GM12801 (cell line): ENCODE data around the gene AQR.

Experiments
- CTCF ChIP-seq: IDR thresholded peaks from one replicate; pipeline ENCODE4 v1.5.1; 2011; ENCODE audit warnings: control low read depth; ENCODE audit not compliant: insufficient read length; ENCODE audit errors: extremely low read depth

Gene AQR

DNA sequence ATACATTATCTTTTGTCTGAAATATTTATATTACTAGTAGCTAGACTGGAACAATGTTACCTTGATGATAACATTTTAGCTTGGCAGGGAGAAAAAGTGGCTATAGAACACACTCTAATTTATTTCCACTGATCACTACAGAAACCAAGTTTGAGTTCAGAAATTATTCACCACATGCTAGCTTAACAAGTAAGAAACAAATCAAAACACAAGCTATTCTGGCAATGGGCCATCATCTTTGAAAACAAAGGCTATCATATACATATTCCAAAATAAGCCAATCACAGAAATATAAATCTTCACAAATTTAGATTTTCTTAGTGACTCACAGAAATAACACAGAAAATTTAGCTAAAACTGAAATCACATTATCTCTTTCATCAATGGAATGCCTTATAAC, 17.1 kb downstream of the AQR start:
- TF ChIP-seq CTCF = no peak

DNA sequence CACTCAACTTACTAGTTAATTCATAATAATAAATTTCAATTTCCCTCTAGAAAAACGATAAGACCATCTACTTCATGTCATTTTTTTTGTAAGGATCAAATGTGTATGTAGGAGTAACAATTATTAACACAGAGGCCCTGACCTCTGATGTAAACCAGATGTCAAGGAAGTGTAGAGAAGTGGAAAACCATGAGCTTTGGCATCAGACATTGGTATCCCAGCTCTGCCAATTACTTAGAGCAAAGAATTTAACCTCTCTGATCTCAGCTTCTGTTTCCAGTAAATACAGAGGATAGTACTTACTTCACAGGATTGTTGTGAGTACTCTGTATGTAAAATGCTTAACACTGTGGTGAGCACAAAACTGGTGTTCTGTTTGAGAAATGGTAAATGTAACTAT, 17.5 kb downstream of the AQR start:
- no peak for TF ChIP-seq CTCF

GRCh38 chr15:34944936-34945335, 24.6 kb downstream of the AQR start:
- TF ChIP-seq CTCF = no peak

DNA sequence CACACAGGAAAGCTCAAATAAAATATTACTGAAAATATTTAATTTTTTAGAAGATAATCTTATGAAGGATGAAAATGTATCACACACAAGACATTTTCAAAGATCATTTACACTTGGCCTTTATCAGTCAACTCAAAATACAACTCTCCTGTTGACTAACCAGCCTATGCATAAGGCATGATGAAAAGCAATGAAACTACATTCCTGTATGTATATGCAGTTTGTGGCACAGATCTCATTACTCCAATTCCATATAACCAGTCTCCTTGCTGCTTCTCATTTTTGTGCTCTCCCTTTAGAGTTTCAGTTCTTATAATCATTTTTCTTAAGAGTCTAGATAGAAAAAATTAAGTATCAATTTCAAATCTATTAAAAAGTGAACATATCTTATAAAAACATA, 25.8 kb downstream of the AQR start:
- no peak for TF ChIP-seq CTCF

- no peak for TF ChIP-seq CTCF
Measured at GRCh38 chr15:34942363-34942762, 27.2 kb downstream of the AQR start.

- no peak for TF ChIP-seq CTCF
Measured at GRCh38 chr15:34941831-34942230, 27.7 kb downstream of the AQR start.

GRCh38 chr15:34941185-34941698, 28.3 kb downstream of the AQR start:
- TF ChIP-seq CTCF = no peak
